ENCODE data around the gene PIP4K2A.

DNA sequence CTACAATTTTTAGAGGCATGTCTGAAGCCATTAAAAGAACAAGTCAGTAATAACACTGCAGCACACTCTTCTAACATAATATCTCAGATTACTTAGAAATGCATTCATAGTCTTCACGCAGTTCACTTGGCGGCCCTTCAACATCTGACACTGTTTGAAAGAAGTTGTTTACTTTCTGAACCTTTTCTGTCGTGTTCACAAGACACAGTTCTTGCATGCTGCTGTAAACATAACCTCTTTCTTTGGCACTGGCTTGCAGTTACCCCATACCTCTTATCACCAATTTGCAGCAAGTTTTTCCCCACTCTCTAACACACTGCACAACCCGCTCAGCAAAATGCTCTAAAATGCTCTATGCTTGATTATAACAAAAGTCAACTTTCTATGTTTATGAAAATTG is 12.0 kb downstream of the PIP4K2A start:
- TF ChIP-seq, protein P1, sequence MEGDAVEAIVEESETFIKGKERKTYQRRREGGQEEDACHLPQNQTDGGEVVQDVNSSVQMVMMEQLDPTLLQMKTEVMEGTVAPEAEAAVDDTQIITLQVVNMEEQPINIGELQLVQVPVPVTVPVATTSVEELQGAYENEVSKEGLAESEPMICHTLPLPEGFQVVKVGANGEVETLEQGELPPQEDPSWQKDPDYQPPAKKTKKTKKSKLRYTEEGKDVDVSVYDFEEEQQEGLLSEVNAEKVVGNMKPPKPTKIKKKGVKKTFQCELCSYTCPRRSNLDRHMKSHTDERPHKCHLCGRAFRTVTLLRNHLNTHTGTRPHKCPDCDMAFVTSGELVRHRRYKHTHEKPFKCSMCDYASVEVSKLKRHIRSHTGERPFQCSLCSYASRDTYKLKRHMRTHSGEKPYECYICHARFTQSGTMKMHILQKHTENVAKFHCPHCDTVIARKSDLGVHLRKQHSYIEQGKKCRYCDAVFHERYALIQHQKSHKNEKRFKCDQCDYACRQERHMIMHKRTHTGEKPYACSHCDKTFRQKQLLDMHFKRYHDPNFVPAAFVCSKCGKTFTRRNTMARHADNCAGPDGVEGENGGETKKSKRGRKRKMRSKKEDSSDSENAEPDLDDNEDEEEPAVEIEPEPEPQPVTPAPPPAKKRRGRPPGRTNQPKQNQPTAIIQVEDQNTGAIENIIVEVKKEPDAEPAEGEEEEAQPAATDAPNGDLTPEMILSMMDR (IDR thresholded peaks at IDR 0.05), result no peak
- TF ChIP-seq POLR2A (IDR thresholded peaks at IDR 0.05), result no peak

All from body of pancreas (tissue), 4 donors.